H1 (cell line): ENCODE data around the gene SH3PXD2A. TPM values are rescaled to one million over a fixed set of nuclear protein-coding genes. Genes with fewer than 3 reads are reported as not detected.

Experiments used
- CTCF ChIA-PET: fragments of 300-600 bp; sonication (Branson Sonifier 250); formaldehyde crosslinking; loops from one replicate; lab custom pipeline; 2021; ENCODE audit not compliant: partially characterized antibody; lab: Charles Lee
- POLR2A ChIA-PET: fragments of 300-600 bp; sonication (Branson Sonifier 250); formaldehyde crosslinking; loops from one replicate; lab custom pipeline; 2021; ENCODE audit warnings: inconsistent platforms; ENCODE audit not compliant: partially characterized antibody; lab: Charles Lee
- DNase-seq, 2 experiments: peaks; one replicate each; pipeline versions ENCODE4 v3.0.0 to v3.0.0-alpha.2; 2010 to 2022; ENCODE audit warnings: low spot score in 2 of 2, low read depth in 1 of 2, mixed read lengths in 1 of 2
- FAIRE-seq: peaks from 2 replicates; lab custom pipeline; 2011; peaks lifted over from hg19 to GRCh38; lab: Jason Lieb, UNC
- H2AFZ ChIP-seq: 2 replicates; pipeline ENCODE4 v1.8.1; 2012; ENCODE audit warnings: low read length, inconsistent platforms
- H2AK5ac ChIP-seq: 2 replicates; pipeline ENCODE4 v1.6.1; 2013; ENCODE audit warnings: low read depth, low read length
- H2BK120ac ChIP-seq: replicated peaks from 2 replicates; pipeline ENCODE3; 2013; ENCODE audit warnings: low read depth, low read length, inconsistent platforms
- H2BK12ac ChIP-seq: 2 replicates; pipeline ENCODE4 v1.6.1; 2013; ENCODE audit warnings: low read depth, low read length
- H2BK15ac ChIP-seq: 2 replicates; pipeline ENCODE4 v1.6.1; 2013; ENCODE audit warnings: low read length
- H2BK20ac ChIP-seq: 2 replicates; pipeline ENCODE4 v1.6.1; 2013; ENCODE audit warnings: low read length
- H2BK5ac ChIP-seq: 2 replicates; pipeline ENCODE4 v1.6.1; 2013; ENCODE audit warnings: low read depth, low read length
- H3K14ac ChIP-seq: 2 replicates; pipeline ENCODE4 v1.6.1; 2013; ENCODE audit warnings: inconsistent platforms; ENCODE audit not compliant: insufficient read length
- H3K18ac ChIP-seq: 2 replicates; pipeline ENCODE4 v1.6.1; 2013; ENCODE audit warnings: low read length; ENCODE audit errors: extremely low read depth
- H3K23ac ChIP-seq: 2 replicates; pipeline ENCODE4 v1.6.1; 2013; ENCODE audit warnings: inconsistent platforms; ENCODE audit not compliant: insufficient read length
- H3K23me2 ChIP-seq: 2 replicates; pipeline ENCODE4 v1.6.1; 2013; ENCODE audit warnings: low read depth, low read length
- H3K27ac ChIP-seq: 2 replicates; pipeline ENCODE4 v1.6.1; 2011; ENCODE audit warnings: low read depth, low read length, inconsistent platforms
- H3K27me3 ChIP-seq, 4 experiments: replicated peaks in 1 of 4; 1 replicate in 1 of 4; 2 replicates in 3 of 4; pipeline versions ENCODE4 v1.6.1 to v1.8.1; 2011 to 2013; ENCODE audit warnings: low read length in 3 of 4, mild to moderate bottlenecking in 3 of 4, inconsistent platforms in 2 of 4, mixed read lengths in 2 of 4, moderate library complexity in 1 of 4; ENCODE audit not compliant: control insufficient read depth in 3 of 4, insufficient read depth in 3 of 4; ENCODE audit errors: extremely low read depth in 1 of 4
- H3K36me3 ChIP-seq, 4 experiments: 2 replicates each; pipeline versions ENCODE4 v1.6.1 to v1.8.1; 2011 to 2013; ENCODE audit warnings: mild to moderate bottlenecking in 4 of 4, low read length in 3 of 4, moderate library complexity in 2 of 4, control low read depth in 1 of 4, inconsistent platforms in 1 of 4; ENCODE audit not compliant: insufficient read depth in 4 of 4, control insufficient read depth in 2 of 4
- H3K4ac ChIP-seq: replicated peaks from 2 replicates; pipeline ENCODE3; 2013; ENCODE audit warnings: low read length, low read depth, mixed read lengths, inconsistent platforms; ENCODE audit not compliant: insufficient read length
- H3K4me1 ChIP-seq, 4 experiments: replicated peaks in 1 of 4; 1 replicate in 1 of 4; 2 replicates in 3 of 4; pipeline versions ENCODE4 v1.6.1 to v1.8.1; 2011 to 2013; ENCODE audit warnings: low read length in 3 of 4, inconsistent platforms in 2 of 4, mixed read lengths in 1 of 4; ENCODE audit not compliant: insufficient read depth in 4 of 4, control insufficient read depth in 3 of 4
- H3K4me2 ChIP-seq, 2 experiments: 2 replicates each; pipeline versions ENCODE4 v1.6.1 to v1.8.1; 2011 to 2013; ENCODE audit warnings: low read depth in 2 of 2, low read length in 2 of 2, control low read depth in 1 of 2, inconsistent platforms in 1 of 2, mild to moderate bottlenecking in 1 of 2; ENCODE audit not compliant: insufficient read depth in 1 of 2
- H3K4me3 ChIP-seq, 4 experiments: fragments of 200-600, 300-600 bp in 1 of 4; sonication (generic), shearing (Covaris generic), sonication (Bioruptor Twin) in 1 of 4; 2 replicates each; pipeline versions ENCODE4 v1.5.1 to v1.8.1; 2011 to 2016; ENCODE audit warnings: low read length in 4 of 4, low read depth in 3 of 4, control low read depth in 2 of 4, inconsistent platforms in 2 of 4, mild to moderate bottlenecking in 2 of 4, mixed read lengths in 1 of 4, moderate library complexity in 1 of 4; ENCODE audit not compliant: insufficient read depth in 2 of 4; ENCODE audit errors: extremely low read depth in 1 of 4
- H3K56ac ChIP-seq: replicated peaks from 2 replicates; pipeline ENCODE3; 2013; ENCODE audit warnings: low read depth, mild to moderate bottlenecking, mixed read lengths, low read length, inconsistent platforms; ENCODE audit not compliant: insufficient read length
- H3K79me1 ChIP-seq: 2 replicates; pipeline ENCODE4 v1.6.1; 2013; ENCODE audit warnings: low read depth, low read length, control low read depth
- H3K79me2 ChIP-seq, 2 experiments: 2 replicates each; pipeline versions ENCODE4 v1.6.1 to v1.8.1; 2012 to 2013; ENCODE audit warnings: low read length in 2 of 2, mild to moderate bottlenecking in 2 of 2, inconsistent platforms in 1 of 2; ENCODE audit not compliant: insufficient read depth in 2 of 2, control insufficient read depth in 1 of 2
- H3K9ac ChIP-seq, 4 experiments: replicated peaks in 1 of 4; 1 replicate in 1 of 4; 2 replicates in 3 of 4; pipeline versions ENCODE4 v1.6.1 to v1.8.1; 2011 to 2013; ENCODE audit warnings: low read depth in 3 of 4, low read length in 3 of 4, control low read depth in 2 of 4, mild to moderate bottlenecking in 2 of 4, moderate library complexity in 2 of 4, inconsistent platforms in 1 of 4; ENCODE audit errors: extremely low read depth in 1 of 4
- H3K9me3 ChIP-seq, 2 experiments: 2 replicates each; pipeline versions ENCODE4 v1.6.1 to v1.8.1; 2012 to 2013; ENCODE audit warnings: mild to moderate bottlenecking in 2 of 2, moderate library complexity in 2 of 2, control low read depth in 1 of 2, inconsistent platforms in 1 of 2, low read depth in 1 of 2, low read length in 1 of 2, mixed read lengths in 1 of 2; ENCODE audit not compliant: insufficient read depth in 2 of 2
- H4K20me1 ChIP-seq, 2 experiments: replicated peaks in 1 of 2; 2 replicates each; pipeline versions ENCODE3 to v1.8.1; 2011 to 2013; ENCODE audit warnings: inconsistent platforms in 2 of 2, low read length in 2 of 2, mild to moderate bottlenecking in 1 of 2; ENCODE audit not compliant: insufficient read depth in 2 of 2, control insufficient read depth in 1 of 2
- H4K5ac ChIP-seq: 2 replicates; pipeline ENCODE4 v1.6.1; 2013; ENCODE audit warnings: low read length, low read depth, mixed read lengths, inconsistent platforms; ENCODE audit not compliant: insufficient read length
- H4K8ac ChIP-seq: 2 replicates; pipeline ENCODE4 v1.8.0; 2013; ENCODE audit warnings: mild to moderate bottlenecking, moderate library complexity, low read length, inconsistent platforms; ENCODE audit not compliant: insufficient read depth; ENCODE audit errors: extremely low read depth
- H4K91ac ChIP-seq: replicated peaks from 2 replicates; pipeline ENCODE3; 2013; ENCODE audit warnings: low read length, mixed read lengths, inconsistent platforms; ENCODE audit not compliant: insufficient read length
- BRCA1 ChIP-seq: IDR thresholded peaks from 2 replicates; pipeline ENCODE4 v1.6.1; 2012; ENCODE audit warnings: low read depth, low read length, improper control_type of control experiment
- JUND ChIP-seq: IDR thresholded peaks from 2 replicates; pipeline ENCODE4 v1.6.1; 2011; ENCODE audit warnings: mild to moderate bottlenecking, improper control_type of control experiment, low read length
- NANOG ChIP-seq: IDR thresholded peaks from 2 replicates; pipeline ENCODE4 v1.6.1; 2011; ENCODE audit warnings: low read length, low read depth, mild to moderate bottlenecking, inconsistent platforms; ENCODE audit not compliant: insufficient read depth, poor library complexity, severe bottlenecking
- POU5F1 ChIP-seq: IDR thresholded peaks from 2 replicates; pipeline ENCODE4 v1.6.1; 2011; ENCODE audit warnings: low read depth, mild to moderate bottlenecking, low read length, moderate library complexity
- RNF2 ChIP-seq: fragments of 200-900, 300-1000 bp; sonication (generic); IDR thresholded peaks from 2 replicates; pipeline ENCODE4 v1.7.1; 2016; ENCODE audit warnings: borderline replicate concordance, low read depth, mild to moderate bottlenecking, antibody characterized with exemption, low read length; ENCODE audit not compliant: poor library complexity, severe bottlenecking; ENCODE audit errors: missing control alignments
- SAP30 ChIP-seq: fragments of 300-600 bp; sonication (generic); IDR thresholded peaks from 2 replicates; pipeline ENCODE4 v1.7.1; 2012; ENCODE audit warnings: low read length, moderate library complexity, mild to moderate bottlenecking, inconsistent platforms; ENCODE audit not compliant: insufficient read depth, insufficient replicate concordance
- SP1 ChIP-seq: IDR thresholded peaks from 2 replicates; pipeline ENCODE4 v1.6.1; 2011; ENCODE audit warnings: low read depth, low read length
- SP4 ChIP-seq: IDR thresholded peaks from 2 replicates; pipeline ENCODE4 v1.6.1; 2012; ENCODE audit warnings: low read length, inconsistent platforms
- TEAD4 ChIP-seq: IDR thresholded peaks from 2 replicates; pipeline ENCODE4 v1.6.1; 2012; ENCODE audit warnings: low read depth, low read length, inconsistent platforms, mixed read lengths
- WGBS, 2 experiments: shearing (Covaris generic) in 1 of 2; methylation state at CpG; one replicate each; pipeline versions ENCODE4 v1.1.6 to v1.1.7; 2013 to 2015; ENCODE audit warnings: low lambda C conversion rate in 2 of 2, mixed read lengths in 2 of 2, inconsistent platforms in 1 of 2, low coverage in 1 of 2, missing lambda C conversion rate in 1 of 2; ENCODE audit not compliant: insufficient replicate concordance in 2 of 2, insufficient coverage in 1 of 2, insufficient read length in 1 of 2; ENCODE audit errors: extremely low coverage in 1 of 2, missing lambda C conversion rate in 1 of 2; 5-methylcytosine and 5-hydroxymethylcytosine counted together
- polyA plus RNA-seq, 7 experiments: library from polyadenylated mRNA; depleted of rRNA in 3 of 7; stranded (reverse) in 5 of 7; unstranded in 2 of 7; fragments of >200 nt in 5 of 7; fragments of 200-250 nt in 2 of 7; gene quantifications; 1 replicate in 5 of 7; 2 replicates in 1 of 7; 4 replicates in 1 of 7; pipeline versions ENCODE4 v1.2.1 to v1.2.3, GENCODE V29; 2011 to 2013; ENCODE audit warnings: missing spikeins in 2 of 7, mixed read lengths in 2 of 7
- total RNA-seq: library from RNA; stranded (reverse); fragmentation: NEBNext Ultra II Directional; extraction: Animal tissue kit (Norgen Biotek cat#: 25700); gene quantifications from 2 replicates; pipeline ENCODE4 v1.2.1, GENCODE V29; 2021
- TF ChIP-seq, protein P1 (sequence below): IDR thresholded peaks from 2 replicates; pipeline ENCODE4 v1.6.1; 2011; ENCODE audit warnings: low read length, improper control_type of control experiment

SH3PXD2A gene
- total and polyA plus RNA-seq, 2 of the 8 experiments (the other 6 are each of a cell fraction or from before 2014, with no cell fraction given) = 5.4 to 16.3 TPM

GRCh38 chr10:103745341-103746247 is 109.8 kb downstream of the SH3PXD2A start:
- H3K4me1 ChIP-seq = no peaks in the 10 kb centered on the region; a peak in 2 of 7 replicates
- no peaks in the 10 kb centered on the region for H3K79me2 ChIP-seq
- H4K91ac ChIP-seq = no peak overlapping the region
- no peak overlapping the region for H3K56ac ChIP-seq
- H2BK120ac ChIP-seq = no peak overlapping the region
- H2BK20ac ChIP-seq = no peak overlapping the region; the same call in 1 of the 2 replicates
- H3K14ac ChIP-seq = no peak overlapping the region
- H2AFZ ChIP-seq = no peak overlapping the region
- H2BK15ac ChIP-seq = peak overlapping the region; percentile 92; the same call in 1 of the 2 replicates
- no peak for FAIRE-seq
- H3K4me3 ChIP-seq = no peak overlapping the region
- no peaks in the 10 kb centered on the region for H3K79me1 ChIP-seq
- 84% methylated on average over 17 of the region's 17 CpGs; no CpG with 5 or more reads in 1 of the 2 experiments for WGBS, 2 experiments
- H2AK5ac ChIP-seq = no peak overlapping the region
- H3K23me2 ChIP-seq = no peaks in the 10 kb centered on the region
- DNase-seq = no peak
- CTCF ChIA-PET = interaction anchor here (0.6 to 23.1 kb wide), 11 partner anchors 6 to 140 kb away, joined by 3 to 304 read pairs (median 5); no protein-coding TSS in a partner anchor
- POLR2A ChIA-PET = interaction anchor here (1.4 kb wide), 1 partner anchor 22 kb away, joined by 3 read pairs; no protein-coding TSS in a partner anchor
- no peak overlapping the region for H2BK12ac ChIP-seq
- H3K9me3 ChIP-seq = no peaks in the 10 kb centered on the region
- no peaks in the 10 kb centered on the region for H3K36me3 ChIP-seq
- H2BK5ac ChIP-seq = no peak overlapping the region
- H3K18ac ChIP-seq = no peak overlapping the region
- H3K4ac ChIP-seq = no peak overlapping the region
- no peak overlapping the region for H4K5ac ChIP-seq
- H3K23ac ChIP-seq = no peak overlapping the region
- no peak overlapping the region for H4K8ac ChIP-seq
- H3K4me2 ChIP-seq = no peak overlapping the region
- H4K20me1 ChIP-seq = no peaks in the 10 kb centered on the region
- no peaks in the 10 kb centered on the region; a peak in 1 of 7 replicates for H3K27me3 ChIP-seq
- H3K9ac ChIP-seq = no peak overlapping the region
- H3K27ac ChIP-seq = no peak overlapping the region; the same call in 1 of the 2 replicates
- TF ChIP-seq POU5F1 (no peak), NANOG (no peak), SP4 (no peak), BRCA1 (no peak), TEAD4 (no peak), RNF2 (no peak), SAP30 (no peak), JUND (0 out of 2 replicates have a peak, but pooled peaks have one; percentile 4), SP1 (no peak)
- TF ChIP-seq, protein P1, sequence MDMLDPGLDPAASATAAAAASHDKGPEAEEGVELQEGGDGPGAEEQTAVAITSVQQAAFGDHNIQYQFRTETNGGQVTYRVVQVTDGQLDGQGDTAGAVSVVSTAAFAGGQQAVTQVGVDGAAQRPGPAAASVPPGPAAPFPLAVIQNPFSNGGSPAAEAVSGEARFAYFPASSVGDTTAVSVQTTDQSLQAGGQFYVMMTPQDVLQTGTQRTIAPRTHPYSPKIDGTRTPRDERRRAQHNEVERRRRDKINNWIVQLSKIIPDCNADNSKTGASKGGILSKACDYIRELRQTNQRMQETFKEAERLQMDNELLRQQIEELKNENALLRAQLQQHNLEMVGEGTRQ = no peak
